ENCODE data around the gene LTB4R. TPM values are rescaled to one million over a fixed set of nuclear protein-coding genes. Genes with fewer than 3 reads are reported as not detected.

The LTB4R gene
- total RNA-seq, 6 experiments from 2014 or later, result 2.7 to 5.5 (median 3.9) TPM

- H3K27me3 ChIP-seq, result no peaks in the 10 kb centered on the region
- H3K27ac ChIP-seq, result no peak overlapping the region
- ATAC-seq (no peak), DNase-seq (peak in 1 of 3 donors; percentile 20)
- H3K4me3 ChIP-seq, result no peak overlapping the region
- 100% methylated on average over 3 of the region's 10 CpGs for WGBS (ENCODE audit: insufficient coverage, low coverage, low lambda C conversion rate, missing lambda C conversion rate)
- intact Hi-C loops (cut with DNase I), result loop anchor here (5.0 kb wide), 2 partner anchors 101 to 106 kb away; no protein-coding TSS in a partner anchor
- peaks cover 0 to 24% (median 8%) of the 10 kb centered on the region in 4 donors for H3K4me1 ChIP-seq
- no peaks in the 10 kb centered on the region for H3K9me3 ChIP-seq
- no peaks in the 10 kb centered on the region for H3K36me3 ChIP-seq
- TF ChIP-seq POLR2A (IDR thresholded peaks at IDR 0.05) (no peak), CTCF (IDR thresholded peaks at IDR 0.05) (no peak)
These were observed 19.8 kb downstream of the LTB4R start for GRCh38 chr14:24330973-24331674.

- Histone ChIP-seq H3K9me3 (no peaks in the 10 kb centered on the region), H3K4me3 (no peak overlapping the region), H3K27me3 (no peaks in the 10 kb centered on the region), H3K4me1 (peaks cover 0 to 24% (median 8%) of the 10 kb centered on the region in 4 donors), H3K27ac (no peak overlapping the region), H3K36me3 (no peaks in the 10 kb centered on the region)
- TF ChIP-seq CTCF (IDR thresholded peaks at IDR 0.05) (no peak), POLR2A (IDR thresholded peaks at IDR 0.05) (no peak)
- intact Hi-C loops (cut with DNase I), result loop anchor here (5.0 kb wide), 2 partner anchors 101 to 106 kb away; no protein-coding TSS in a partner anchor
- peak in 1 of 3 donors; percentile 23 for DNase-seq
- ATAC-seq, result no peak
- 47% methylated on average over 11 of the region's 26 CpGs for WGBS (ENCODE audit: insufficient coverage, low coverage, low lambda C conversion rate, missing lambda C conversion rate)
These were observed 20.5 kb downstream of the LTB4R start for GRCh38 chr14:24331731-24332267.

- Histone ChIP-seq H3K4me3 (peak overlapping the region; percentile 3 to 31 (median 21)), H3K27ac (no peak overlapping the region), H3K36me3 (no peaks in the 10 kb centered on the region), H3K27me3 (no peaks in the 10 kb centered on the region), H3K9me3 (no peaks in the 10 kb centered on the region), H3K4me1 (peaks cover 0 to 24% (median 8%) of the 10 kb centered on the region in 4 donors)
- TF ChIP-seq POLR2A (IDR thresholded peaks at IDR 0.05) (no peak), CTCF (IDR thresholded peaks at IDR 0.05) (peak; percentile 56 to 68 (median 64))
- peak; percentile 71 to 78 (median 73) for DNase-seq
- ATAC-seq, result peak; percentile 73 to 80 (median 78)
- 3% methylated on average over 33 of the region's 56 CpGs for WGBS (ENCODE audit: insufficient coverage, low coverage, low lambda C conversion rate, missing lambda C conversion rate)
- intact Hi-C loops (cut with DNase I), result loop anchor here (5.0 kb wide), 2 partner anchors 100 to 105 kb away; no protein-coding TSS in a partner anchor
These were observed 21.1 kb downstream of the LTB4R start for GRCh38 chr14:24332268-24332993.

- WGBS (ENCODE audit: insufficient coverage, low coverage, low lambda C conversion rate, missing lambda C conversion rate), result 10% methylated on average over 32 of the region's 65 CpGs
- peaks cover 0 to 30% (median 8%) of the 10 kb centered on the region in 4 donors for H3K4me1 ChIP-seq
- peak within 1 kb of the TSS in 1 of 3 donors; percentile 37 for H3K27ac ChIP-seq
- intact Hi-C loops (cut with DNase I), result loop anchor here (5.0 kb wide), 2 partner anchors 98 to 103 kb away; no protein-coding TSS in a partner anchor
- ATAC-seq (peak; percentile 6 to 24 (median 16)), DNase-seq (peak in 1 of 3 donors; percentile 66)
- H3K36me3 ChIP-seq, result no peaks in the 10 kb centered on the region
- no peaks in the 10 kb centered on the region for H3K9me3 ChIP-seq
- TF ChIP-seq POLR2A (IDR thresholded peaks at IDR 0.05) (no peak), CTCF (IDR thresholded peaks at IDR 0.05) (no peak)
- no peaks in the 10 kb centered on the region for H3K27me3 ChIP-seq
- peak within 1 kb of the TSS; percentile 23 to 39 (median 34) for H3K4me3 ChIP-seq
These were observed 23.4 kb downstream of the LTB4R start, which contains the start of gene ADCY4 for GRCh38 chr14:24334431-24335291. ADCY4 (minus strand) TSS chr14:24335071; CDS start chr14:24334652, 419 bp downstream.

Data from right lobe of liver (tissue), 6 donors.